ENCODE results near the gene FGG. TPM values are rescaled to one million over a fixed set of nuclear protein-coding genes. Genes with fewer than 3 reads are reported as not detected.
A peak's percentile ranks its signal among the peaks of the same experiment; 100 is the strongest.

Gene FGG
- total and polyA plus RNA-seq, 2 of the 13 experiments (the other 11 are each of a cell fraction or from before 2014, with no cell fraction given), result 1,037 to 2,423 TPM

- TF ChIP-seq JUNB (CRISPR knock-in tag; IDR thresholded peaks at IDR 0.05; ENCODE audit: borderline replicate concordance), result peak; percentile 58; the same call in 1 of the 2 replicates
- no peak for TF ChIP-seq ZNF629 (CRISPR knock-in tag; conservative IDR thresholded peaks at IDR 0.05)
- peak; percentile 80 for TF ChIP-seq KDM6A (CRISPR knock-in tag; IDR thresholded peaks at IDR 0.05; ENCODE audit: low read depth)
- TF ChIP-seq CREM (IDR thresholded peaks at IDR 0.05), result peak; percentile 98
- TF ChIP-seq CREM (CRISPR knock-in tag; IDR thresholded peaks at IDR 0.05), result no peak
- peak; percentile 65; the same call in 1 of the 2 replicates for TF ChIP-seq ZNF33A (CRISPR knock-in tag; IDR thresholded peaks at IDR 0.05; ENCODE audit: borderline replicate concordance)
- no peak for TF ChIP-seq ZNF589 (CRISPR knock-in tag; conservative IDR thresholded peaks at IDR 0.05)
- no peak for TF ChIP-seq JDP2 (CRISPR knock-in tag; IDR thresholded peaks at IDR 0.05; ENCODE audit: borderline replicate concordance)
- TF ChIP-seq CENPX (CRISPR knock-in tag; IDR thresholded peaks at IDR 0.05), result no peak
- TF ChIP-seq KDM3A (CRISPR knock-in tag; IDR thresholded peaks at IDR 0.05; ENCODE audit: low read depth), result no peak
- peak; percentile 95; the same call in 1 of the 2 replicates for TF ChIP-seq ZBTB20 (CRISPR knock-in tag; IDR thresholded peaks at IDR 0.05; ENCODE audit: borderline replicate concordance, low read depth)
- peak; percentile 54; the same call in 1 of the 2 replicates for TF ChIP-seq FOXK2 (IDR thresholded peaks at IDR 0.05)
- TF ChIP-seq, protein P1, sequence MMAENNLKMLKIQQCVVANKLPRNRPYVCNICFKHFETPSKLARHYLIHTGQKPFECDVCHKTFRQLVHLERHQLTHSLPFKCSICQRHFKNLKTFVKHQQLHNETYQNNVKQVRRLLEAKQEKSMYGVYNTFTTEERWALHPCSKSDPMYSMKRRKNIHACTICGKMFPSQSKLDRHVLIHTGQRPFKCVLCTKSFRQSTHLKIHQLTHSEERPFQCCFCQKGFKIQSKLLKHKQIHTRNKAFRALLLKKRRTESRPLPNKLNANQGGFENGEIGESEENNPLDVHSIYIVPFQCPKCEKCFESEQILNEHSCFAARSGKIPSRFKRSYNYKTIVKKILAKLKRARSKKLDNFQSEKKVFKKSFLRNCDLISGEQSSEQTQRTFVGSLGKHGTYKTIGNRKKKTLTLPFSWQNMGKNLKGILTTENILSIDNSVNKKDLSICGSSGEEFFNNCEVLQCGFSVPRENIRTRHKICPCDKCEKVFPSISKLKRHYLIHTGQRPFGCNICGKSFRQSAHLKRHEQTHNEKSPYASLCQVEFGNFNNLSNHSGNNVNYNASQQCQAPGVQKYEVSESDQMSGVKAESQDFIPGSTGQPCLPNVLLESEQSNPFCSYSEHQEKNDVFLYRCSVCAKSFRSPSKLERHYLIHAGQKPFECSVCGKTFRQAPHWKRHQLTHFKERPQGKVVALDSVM (CRISPR knock-in tag; IDR thresholded peaks at IDR 0.05), result no peak
- peak; percentile 98 for TF ChIP-seq HNF4G (IDR thresholded peaks at IDR 0.05; ENCODE audit: borderline replicate concordance, low read depth, low read length)
- peak; percentile 46; the same call in 1 of the 2 replicates for TF ChIP-seq HNF4G (CRISPR knock-in tag; IDR thresholded peaks at IDR 0.05; ENCODE audit: borderline replicate concordance, low read depth)
- no peak for TF ChIP-seq ZBTB2 (CRISPR knock-in tag; IDR thresholded peaks at IDR 0.05; ENCODE audit: low read depth)
- peak; percentile 88 for TF ChIP-seq ARID3A (IDR thresholded peaks at IDR 0.05; ENCODE audit: low read depth, low read length)
- TF ChIP-seq ISX (CRISPR knock-in tag; conservative IDR thresholded peaks at IDR 0.05), result no peak
- TF ChIP-seq TBL1XR1 (IDR thresholded peaks at IDR 0.05; ENCODE audit: borderline replicate concordance, low read length, partially characterized antibody), result peak; percentile 98
- peak; percentile 55; the same call in 1 of the 2 replicates for TF ChIP-seq ERF (CRISPR knock-in tag; IDR thresholded peaks at IDR 0.05)
- peak; percentile 93 for TF ChIP-seq DPF2 (CRISPR knock-in tag; IDR thresholded peaks at IDR 0.05; ENCODE audit: borderline replicate concordance, low read depth)
- peak; percentile 51; the same call in 1 of the 2 replicates for TF ChIP-seq THAP11 (CRISPR knock-in tag; IDR thresholded peaks at IDR 0.05)
- TF ChIP-seq ADNP (CRISPR knock-in tag; IDR thresholded peaks at IDR 0.05), result no peak
- TF ChIP-seq PHF8 (CRISPR knock-in tag; IDR thresholded peaks at IDR 0.05), result no peak
- TF ChIP-seq SP5 (CRISPR knock-in tag; IDR thresholded peaks at IDR 0.05; ENCODE audit: borderline replicate concordance, low read depth), result 0 out of 2 replicates have a peak, but pooled peaks have one; percentile 25
Observed at GRCh38 chr4:154597798-154598774, 14.4 kb downstream of the FGG start (continued).

All from HepG2 (cell line).